Activated CD4-positive, alpha-beta memory T cell treated with anti-CD3 and anti-CD28 coated beads for 36 hours (primary cell): ENCODE data around the gene HDAC8. TPM values are rescaled to one million over a fixed set of nuclear protein-coding genes. Genes with fewer than 3 reads are reported as not detected.
"Not testable (repeated sequence)": the region's sequence is repeated elsewhere in the genome, so short reads cannot be mapped to it uniquely, and the experiment has no call there.

ENCODE experiments used
- CTCF ChIA-PET: fragments of 350-600 bp; sonication (Branson Sonifier 250); formaldehyde crosslinking; loops from one replicate; lab custom pipeline; 2021; ENCODE audit warnings: antibody characterized with exemption, inconsistent platforms; lab: Charles Lee
- POLR2A ChIA-PET: fragments of 350-600 bp; sonication (Branson Sonifier 250); formaldehyde crosslinking; loops from one replicate; lab custom pipeline; 2021; ENCODE audit warnings: antibody characterized with exemption; lab: Charles Lee
- DNase-seq: peaks from one replicate; pipeline ENCODE4 v3.0.0-alpha.2; 2020
- H3K27ac Mint-ChIP-seq: one replicate; pipeline ENCODE4 v1.8.0; 2021; ENCODE audit warnings: mixed read lengths
- H3K27me3 Mint-ChIP-seq: one replicate; pipeline ENCODE4 v1.8.0; 2021; ENCODE audit warnings: mixed read lengths
- H3K36me3 Mint-ChIP-seq: one replicate; pipeline ENCODE4 v1.8.0; 2021; ENCODE audit warnings: mixed read lengths
- H3K4me1 Mint-ChIP-seq: one replicate; pipeline ENCODE4 v1.8.0; 2021; ENCODE audit warnings: low read depth, mixed read lengths
- H3K4me3 Mint-ChIP-seq: one replicate; pipeline ENCODE4 v1.8.0; 2021; ENCODE audit warnings: mild to moderate bottlenecking, mixed read lengths
- H3K9me3 Mint-ChIP-seq: one replicate; pipeline ENCODE4 v1.8.0; 2021; ENCODE audit warnings: mixed read lengths
- intact Hi-C: fragments of 100-400 bp; cut with micrococcal nuclease; formaldehyde crosslinking; loops from one replicate; pipeline ENCODE4 v1.15.1; 2023
- total RNA-seq, 2 experiments: library from RNA; stranded (reverse); gene quantifications; one replicate each; pipeline ENCODE4 v1.2.3, GENCODE V29; 2021

The HDAC8 gene
- total RNA-seq, 2 experiments from 2014 or later, result 17.9 to 19.7 TPM

DNA sequence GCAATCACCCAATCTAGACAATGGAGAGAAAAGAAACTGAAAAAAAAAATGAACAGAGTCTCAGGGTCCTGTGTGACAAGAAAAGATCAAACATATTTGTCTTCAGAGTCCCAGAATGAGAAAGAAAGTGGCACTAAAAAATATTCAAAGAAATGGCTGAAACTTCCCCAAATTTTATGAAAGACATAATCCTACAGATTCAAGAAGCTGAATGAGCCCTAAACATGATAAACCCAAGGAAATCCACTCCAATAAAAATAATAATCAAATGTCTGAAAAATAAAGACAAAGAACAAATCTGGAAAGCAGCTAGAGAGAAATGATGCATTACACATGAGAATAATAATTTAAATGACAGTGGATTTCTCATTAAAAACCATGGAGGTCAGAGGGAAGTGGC, 136.6 kb downstream of the HDAC8 start:
- Mint-ChIP-seq H3K36me3 (peaks cover 52% of the 10 kb centered on the region), H3K9me3 (peaks cover 18% of the 10 kb centered on the region), H3K27me3 (no peaks in the 10 kb centered on the region), H3K4me1 (no peaks in the 10 kb centered on the region), H3K27ac (no peak overlapping the region), H3K4me3 (no peak overlapping the region)
- CTCF ChIA-PET, result no interaction called here
- POLR2A ChIA-PET, result interaction anchor here (0.7 kb wide), 1 partner anchor 1223 kb away, joined by 5 read pairs; no protein-coding TSS in a partner anchor
- DNase-seq, result no peak
- intact Hi-C loops, result no loop called here

DNA sequence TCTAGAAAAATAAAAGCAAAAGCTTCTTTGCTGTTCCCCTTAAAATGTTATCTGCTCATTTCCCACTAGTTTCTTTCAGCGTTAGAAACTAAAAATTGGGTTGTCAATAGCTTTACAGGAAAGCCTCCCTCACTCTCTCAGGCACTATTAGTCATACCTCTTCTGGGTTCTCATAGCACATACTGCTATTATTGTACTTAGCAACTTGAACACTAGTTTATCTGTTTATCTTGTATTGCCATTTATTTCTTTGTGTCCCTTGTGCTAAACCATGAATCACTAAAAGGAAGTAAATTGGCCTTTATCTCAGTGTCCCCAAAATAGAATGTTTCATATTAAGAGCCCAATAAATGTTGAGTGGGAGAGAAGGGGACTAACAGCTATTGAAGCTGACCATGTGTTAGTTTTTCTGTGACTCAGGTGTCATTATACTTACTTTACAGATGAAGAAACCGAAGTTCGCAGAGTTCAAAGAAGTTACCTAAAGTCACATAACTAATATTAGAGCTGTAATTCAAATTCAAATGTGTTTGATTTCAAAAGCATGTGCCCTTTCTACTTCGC, 142.2 kb downstream of the HDAC8 start:
- Mint-ChIP-seq H3K4me3 (no peak overlapping the region), H3K27me3 (no peaks in the 10 kb centered on the region), H3K9me3 (peaks cover 6% of the 10 kb centered on the region), H3K36me3 (peaks cover 33% of the 10 kb centered on the region), H3K27ac (no peak overlapping the region), H3K4me1 (no peaks in the 10 kb centered on the region)
- ChIA-PET POLR2A (no interaction called here), CTCF (no interaction called here)
- DNase-seq, result no peak
- intact Hi-C loops, result no loop called here

DNA sequence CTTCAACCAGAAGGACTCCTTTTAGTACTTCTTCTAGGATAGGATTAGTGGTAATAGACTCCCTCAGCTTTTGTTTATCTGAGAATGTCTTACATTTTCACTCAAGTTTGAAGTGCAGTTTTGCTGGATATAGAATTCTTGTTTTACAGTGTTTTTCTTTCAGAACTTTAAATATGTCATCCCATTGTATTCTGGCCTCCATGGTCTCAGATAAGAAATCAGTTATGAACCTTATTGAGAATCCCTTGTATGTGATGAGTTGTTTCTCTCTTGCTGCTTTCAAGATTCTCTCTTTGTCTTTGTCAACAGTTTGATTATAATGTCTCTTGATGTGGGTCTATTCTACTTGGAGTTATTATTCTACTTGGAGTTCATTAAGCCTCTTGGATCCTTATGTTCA, 150.8 kb downstream of the HDAC8 start:
- H3K27me3 Mint-ChIP-seq, result no peaks in the 10 kb centered on the region
- H3K4me3 Mint-ChIP-seq, result no peak overlapping the region
- H3K4me1 Mint-ChIP-seq, result no peaks in the 10 kb centered on the region
- no peak overlapping the region for H3K27ac Mint-ChIP-seq
- no peak for DNase-seq
- peaks cover 23% of the 10 kb centered on the region for H3K9me3 Mint-ChIP-seq
- peaks cover 16% of the 10 kb centered on the region for H3K36me3 Mint-ChIP-seq
- POLR2A ChIA-PET, result no interaction called here
- intact Hi-C loops, result no loop called here
- CTCF ChIA-PET, result no interaction called here

DNA sequence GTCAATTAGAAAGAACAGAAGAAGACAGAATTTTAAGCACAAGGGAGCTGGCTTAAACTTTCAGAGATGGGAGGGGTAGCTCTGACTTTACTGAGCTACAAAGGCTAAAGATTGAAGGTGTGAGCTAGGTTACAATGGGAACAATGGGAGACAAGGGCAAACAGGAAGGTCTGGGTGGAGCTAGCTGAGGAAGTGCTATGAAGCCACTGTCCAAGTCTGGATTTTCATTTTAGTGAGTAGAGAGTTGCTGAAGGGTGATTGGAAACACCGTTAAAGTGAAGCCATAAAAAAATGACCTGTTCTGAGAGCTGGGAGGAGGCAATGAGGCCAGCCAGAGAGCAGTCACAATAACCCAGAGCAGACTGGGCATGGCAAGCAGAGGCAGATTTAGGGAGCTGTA, 162.7 kb downstream of the HDAC8 start:
- ChIA-PET CTCF (no interaction called here), POLR2A (no interaction called here)
- no peak for DNase-seq
- peaks cover 4% of the 10 kb centered on the region for H3K9me3 Mint-ChIP-seq
- intact Hi-C loops, result no loop called here
- H3K27me3 Mint-ChIP-seq, result no peaks in the 10 kb centered on the region
- H3K4me1 Mint-ChIP-seq, result no peaks in the 10 kb centered on the region
- no peak overlapping the region for H3K4me3 Mint-ChIP-seq
- H3K36me3 Mint-ChIP-seq, result peaks cover 18% of the 10 kb centered on the region
- H3K27ac Mint-ChIP-seq, result no peak overlapping the region

DNA sequence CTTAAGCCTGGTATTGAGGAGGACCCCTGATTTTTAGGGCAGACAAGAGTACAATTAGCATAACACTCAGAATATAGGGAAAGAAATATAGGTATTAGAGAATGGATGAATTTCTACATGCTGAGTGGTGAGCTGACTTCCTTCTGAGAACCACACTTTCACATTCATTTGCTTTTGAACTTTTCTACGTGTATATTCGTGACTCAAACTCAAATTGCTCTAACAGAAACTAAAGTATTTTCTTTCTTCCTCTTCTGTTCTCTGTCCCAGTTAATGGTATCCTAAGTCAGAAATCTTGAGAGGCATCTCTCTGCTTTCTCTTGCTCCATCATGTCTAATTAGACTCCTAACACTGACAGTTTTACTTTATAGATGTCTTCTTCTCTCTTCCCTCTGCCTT, 163.8 kb downstream of the HDAC8 start:
- no peak for DNase-seq
- Mint-ChIP-seq H3K27me3 (no peaks in the 10 kb centered on the region), H3K27ac (no peak overlapping the region), H3K9me3 (no peaks in the 10 kb centered on the region), H3K4me1 (no peaks in the 10 kb centered on the region), H3K4me3 (no peak overlapping the region), H3K36me3 (peaks cover 18% of the 10 kb centered on the region)
- ChIA-PET POLR2A (no interaction called here), CTCF (no interaction called here)
- intact Hi-C loops, result no loop called here

DNA sequence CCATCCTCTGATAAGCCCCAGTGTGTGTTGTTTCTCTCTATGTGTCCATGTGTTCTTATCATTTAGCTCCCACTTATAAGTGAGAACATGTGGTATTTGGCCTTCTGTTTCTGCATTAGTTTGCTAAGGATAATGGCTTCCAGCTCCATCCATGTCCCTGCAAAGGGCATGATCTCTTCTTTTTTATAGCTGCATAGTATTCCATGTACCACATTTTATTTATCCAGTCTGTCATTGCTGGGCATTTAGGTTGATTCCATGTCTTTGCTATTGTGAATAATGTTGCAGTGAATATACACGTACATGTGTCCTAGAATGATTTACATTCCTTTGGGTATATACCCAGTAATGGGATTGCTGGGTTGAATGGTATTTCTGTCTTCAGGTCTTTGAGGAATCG, 167.5 kb downstream of the HDAC8 start:
- H3K4me3 Mint-ChIP-seq, H3K9me3 Mint-ChIP-seq, DNase-seq, H3K27me3 Mint-ChIP-seq, H3K4me1 Mint-ChIP-seq, CTCF ChIA-PET, intact Hi-C loops, POLR2A ChIA-PET, H3K27ac Mint-ChIP-seq: not testable (repeated sequence)
- peaks cover 12% of the 10 kb centered on the region for H3K36me3 Mint-ChIP-seq

DNA sequence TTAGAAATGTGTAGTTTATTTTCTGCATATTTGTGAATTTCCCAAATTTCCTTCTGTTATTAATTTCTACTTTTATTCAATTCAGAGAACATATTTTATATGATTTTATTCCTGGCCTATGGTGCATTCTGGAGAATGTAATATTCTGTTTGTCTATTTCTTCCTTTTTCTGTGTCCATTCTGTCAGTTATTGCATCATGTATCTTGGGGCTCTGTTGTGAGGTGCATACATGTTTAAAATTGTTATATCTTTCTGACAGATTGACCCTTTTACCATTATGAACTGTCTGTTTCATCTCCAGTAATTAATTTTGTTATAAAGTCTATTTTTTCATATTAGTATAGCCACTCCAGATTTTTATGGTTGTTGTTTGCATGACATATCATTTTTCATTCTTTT, 170.0 kb downstream of the HDAC8 start:
- Mint-ChIP-seq H3K9me3 (no peaks in the 10 kb centered on the region), H3K36me3 (peaks cover 5% of the 10 kb centered on the region)

DNA sequence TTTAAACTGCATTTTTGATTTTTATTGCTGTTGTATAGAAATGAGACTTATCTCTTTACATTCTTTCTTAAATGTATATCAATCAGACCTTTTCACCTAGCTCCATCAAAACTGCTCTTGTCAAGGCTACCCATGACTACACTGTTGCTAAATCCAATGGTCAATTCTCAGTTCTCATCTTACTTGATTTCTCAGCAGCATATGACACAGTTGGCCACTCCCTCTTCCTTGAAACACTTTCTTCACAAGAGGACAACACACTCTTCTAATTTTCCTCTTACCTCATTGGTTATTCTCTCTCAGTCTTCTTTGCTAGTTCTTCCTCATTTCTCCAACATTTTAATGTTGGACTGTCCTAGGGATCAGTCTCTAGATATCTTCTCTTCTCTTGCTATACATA, 172.8 kb downstream of the HDAC8 start:
- ChIA-PET POLR2A (no interaction called here), CTCF (no interaction called here)
- DNase-seq, result no peak
- Mint-ChIP-seq H3K9me3 (no peaks in the 10 kb centered on the region), H3K36me3 (peaks cover 2% of the 10 kb centered on the region), H3K4me3 (no peak overlapping the region), H3K27ac (no peak overlapping the region), H3K4me1 (no peaks in the 10 kb centered on the region), H3K27me3 (no peaks in the 10 kb centered on the region)
- intact Hi-C loops, result no loop called here

More for the DNA sequence above, 170.0 kb downstream of the HDAC8 start:
- Mint-ChIP-seq H3K4me3 (no peak overlapping the region), H3K27ac (no peak overlapping the region), H3K4me1 (no peaks in the 10 kb centered on the region), H3K27me3 (no peaks in the 10 kb centered on the region)
- POLR2A ChIA-PET, result no interaction called here
- DNase-seq, result no peak
- intact Hi-C loops, result no loop called here
- CTCF ChIA-PET, result no interaction called here

DNA sequence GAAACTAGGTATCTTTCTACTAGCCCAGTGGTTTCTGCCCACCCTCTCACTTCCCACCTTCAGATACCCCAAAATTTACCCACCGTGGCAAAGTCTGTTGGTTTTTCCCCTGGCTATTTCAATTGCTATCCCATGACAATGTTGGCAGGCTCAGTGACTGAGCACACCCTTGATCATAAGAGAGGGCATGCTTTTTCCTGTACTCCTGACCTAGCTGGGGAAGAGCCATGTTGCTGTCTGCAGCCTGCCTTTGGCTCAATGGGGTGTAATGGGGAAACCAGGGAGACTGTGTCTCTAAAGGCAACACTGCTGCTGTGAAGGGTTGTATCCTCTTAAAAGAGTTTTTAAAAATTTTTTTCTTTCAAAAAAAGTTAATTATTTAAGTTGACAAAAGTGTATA, 176.5 kb downstream of the HDAC8 start:
- H3K27ac Mint-ChIP-seq, result no peak overlapping the region
- CTCF ChIA-PET, result no interaction called here
- no peaks in the 10 kb centered on the region for H3K36me3 Mint-ChIP-seq

DNA sequence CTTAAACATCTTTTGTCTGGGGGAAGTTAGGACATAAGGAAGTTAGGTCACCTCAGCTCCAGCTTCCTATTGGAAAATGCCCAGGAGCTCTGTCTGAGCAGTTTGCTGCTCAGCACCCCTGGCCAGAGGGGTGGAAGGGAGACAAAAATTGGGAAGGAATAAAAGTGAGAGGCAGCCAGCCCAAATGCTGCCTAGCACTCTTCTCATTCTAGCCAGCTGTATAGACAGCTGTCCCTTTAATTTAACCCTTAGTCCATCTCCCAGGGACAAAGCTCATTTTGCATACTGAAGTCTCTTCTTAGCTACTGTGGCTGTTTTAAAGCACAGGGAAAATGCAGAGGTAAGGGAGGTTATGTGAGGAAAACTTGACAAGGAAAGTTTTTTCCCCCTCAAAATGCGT, 177.4 kb downstream of the HDAC8 start:
- intact Hi-C loops, result no loop called here
- Mint-ChIP-seq H3K27me3 (no peaks in the 10 kb centered on the region), H3K4me1 (no peaks in the 10 kb centered on the region), H3K36me3 (no peaks in the 10 kb centered on the region), H3K4me3 (no peak overlapping the region), H3K9me3 (no peaks in the 10 kb centered on the region), H3K27ac (no peak overlapping the region)
- ChIA-PET POLR2A (no interaction called here), CTCF (no interaction called here)
- DNase-seq, result no peak

More for the DNA sequence above, 176.5 kb downstream of the HDAC8 start:
- intact Hi-C loops, result no loop called here
- no peaks in the 10 kb centered on the region for H3K27me3 Mint-ChIP-seq
- H3K4me1 Mint-ChIP-seq, result no peaks in the 10 kb centered on the region
- H3K4me3 Mint-ChIP-seq, result no peak overlapping the region
- POLR2A ChIA-PET, result no interaction called here
- H3K9me3 Mint-ChIP-seq, result no peaks in the 10 kb centered on the region
- no peak for DNase-seq

DNA sequence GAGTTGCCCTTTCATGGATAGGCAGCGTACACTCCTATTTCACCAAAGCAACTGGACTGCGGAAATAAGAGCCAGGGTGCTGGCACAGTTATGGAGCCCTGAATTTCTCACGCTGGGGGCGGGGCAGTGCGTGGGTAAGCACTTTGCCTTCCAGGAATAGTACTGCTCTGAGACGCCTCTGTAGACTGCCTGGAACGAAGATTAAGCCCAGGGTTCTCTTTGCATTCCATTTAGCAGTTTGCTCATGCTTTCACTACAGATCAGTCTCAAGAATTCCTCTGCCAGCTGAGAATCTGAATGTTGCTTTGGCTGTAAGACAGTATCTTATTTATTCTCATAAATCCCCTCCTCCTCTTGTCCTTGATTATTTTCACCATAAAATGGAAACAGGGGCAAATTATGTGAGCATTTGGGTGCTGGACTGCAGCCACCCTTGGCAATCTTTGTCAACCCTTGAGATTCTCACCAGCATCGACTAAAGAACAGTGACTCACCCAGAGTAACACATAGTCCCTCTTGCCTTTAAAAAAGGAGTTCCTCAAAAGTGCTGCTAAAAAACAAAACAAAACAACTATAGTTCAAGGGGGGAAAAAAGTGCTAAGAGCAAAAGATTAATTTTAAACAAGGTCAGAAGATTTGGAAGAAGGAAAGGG, 178.0 kb downstream of the HDAC8 start:
- Mint-ChIP-seq H3K27me3 (no peaks in the 10 kb centered on the region), H3K36me3 (no peaks in the 10 kb centered on the region), H3K4me1 (no peaks in the 10 kb centered on the region), H3K9me3 (no peaks in the 10 kb centered on the region), H3K4me3 (no peak overlapping the region), H3K27ac (no peak overlapping the region)
- DNase-seq, result no peak
- ChIA-PET POLR2A (no interaction called here), CTCF (no interaction called here)
- intact Hi-C loops, result no loop called here

DNA sequence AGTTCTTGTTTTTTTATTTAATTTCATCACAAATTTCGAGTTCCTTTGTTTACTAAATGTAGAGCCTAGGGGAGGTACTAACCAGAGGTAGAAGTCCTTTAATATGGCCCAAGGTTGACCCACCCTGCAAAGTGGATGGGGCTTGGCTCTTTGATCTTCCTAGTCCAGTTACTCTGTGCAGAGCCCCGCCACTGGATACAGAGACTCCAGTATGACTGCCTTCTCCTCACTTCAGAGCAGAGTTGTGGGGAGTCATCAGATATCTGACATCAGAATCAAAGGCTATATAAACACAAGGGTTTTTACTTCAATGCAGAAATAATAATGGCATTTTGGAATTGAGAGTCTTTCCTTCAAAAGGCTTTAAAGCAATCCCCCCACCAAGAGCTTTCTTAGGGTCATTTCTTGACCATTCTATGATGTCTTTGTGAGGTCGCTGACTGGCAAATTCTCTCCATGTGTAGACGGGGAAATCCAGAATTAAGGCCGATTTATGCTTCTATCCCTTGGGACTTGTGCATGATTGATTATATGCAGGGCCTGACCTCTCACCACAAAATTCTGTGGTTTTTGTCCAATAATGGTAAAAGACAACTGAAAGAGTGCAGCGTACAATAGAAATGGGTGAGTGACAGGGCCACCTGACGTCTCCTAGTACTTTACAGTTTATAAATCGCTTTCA, 178.7 kb downstream of the HDAC8 start:
- DNase-seq, result no peak
- H3K4me3 Mint-ChIP-seq, result no peak overlapping the region
- POLR2A ChIA-PET, result no interaction called here
- intact Hi-C loops, result no loop called here
- CTCF ChIA-PET, result no interaction called here
- no peaks in the 10 kb centered on the region for H3K4me1 Mint-ChIP-seq
- no peaks in the 10 kb centered on the region for H3K9me3 Mint-ChIP-seq
- H3K27ac Mint-ChIP-seq, result no peak overlapping the region
- no peaks in the 10 kb centered on the region for H3K27me3 Mint-ChIP-seq
- H3K36me3 Mint-ChIP-seq, result no peaks in the 10 kb centered on the region
